SK-MEL-5 (cell line): ENCODE results near the gene MEN1. TPM values are rescaled to one million over a fixed set of nuclear protein-coding genes. Genes with fewer than 3 reads are reported as not detected.

Experiments
- DNase-seq: peaks from one replicate; pipeline ENCODE4 v3.0.0-alpha.2; 2016; ENCODE audit warnings: low read depth, low spot score
- in situ Hi-C: cut with HindIII; loops from 2 replicates; pipeline ENCODE4 v1.10.0; 2016; ENCODE audit warnings: low sequenced_read_pairs, high pct_unique_total_duplicates, low pct_unique_long_range_greater_than_20kb
- polyA plus RNA-seq, 2 experiments: library from polyadenylated mRNA; depleted of rRNA; stranded (reverse); fragments of >200 nt; gene quantifications; 2 replicates each; pipeline ENCODE4 v1.2.3, GENCODE V29; 2015
- total RNA-seq: library from RNA; depleted of rRNA; stranded (reverse); fragments of >200 nt; shearing (Covaris generic); gene quantifications from 2 replicates; pipeline ENCODE4 v1.2.3, GENCODE V29; 2014; rRNA removed

Gene MEN1
- 8.5 and 9.1 TPM in 2 replicates for total RNA-seq
- polyA plus RNA-seq (2015; cell fraction: cytosol; rRNA removed) = 57.8 and 76.6 TPM in 2 replicates
- polyA plus RNA-seq (2015; cell fraction: nucleus; rRNA removed) = 103 and 107 TPM in 2 replicates

DNA sequence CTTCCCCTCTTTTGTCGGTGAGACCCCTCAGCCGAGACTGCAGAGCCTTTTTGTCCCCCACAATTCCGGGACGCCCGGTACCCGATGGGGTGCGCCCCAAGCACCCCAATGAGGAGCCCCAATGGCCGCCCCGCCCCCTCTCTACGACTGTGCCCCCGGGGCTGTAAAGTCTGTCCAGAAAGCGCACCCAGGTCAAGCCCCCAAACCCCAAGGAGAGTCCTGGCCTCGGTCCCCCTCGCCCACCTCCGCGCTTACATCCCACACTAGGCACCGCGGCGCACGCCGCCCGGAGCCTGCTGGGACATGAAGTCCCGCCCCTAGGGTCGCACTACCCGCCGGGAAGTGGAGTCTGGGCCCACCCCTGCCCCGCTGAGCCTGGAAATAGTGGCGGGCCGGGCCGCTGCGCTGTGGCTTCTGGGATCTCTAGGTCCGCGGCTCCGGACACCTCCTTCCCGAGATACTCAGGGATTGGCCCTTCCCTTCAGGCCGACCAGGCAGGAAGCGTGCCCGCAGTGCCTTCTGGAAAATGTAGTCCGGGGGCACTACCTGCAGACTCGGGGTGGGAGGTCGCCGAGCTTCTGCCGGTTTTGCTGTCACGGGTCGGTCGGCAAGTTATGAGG, at the start of gene MEN1:
Gene MEN1 (minus strand): TSS at position 281 of the 620 bp plus-strand sequence. CDS start 442 bp downstream, outside the sequence.
- in situ Hi-C loops = no loop called here
- peak; percentile 94 for DNase-seq

DNA sequence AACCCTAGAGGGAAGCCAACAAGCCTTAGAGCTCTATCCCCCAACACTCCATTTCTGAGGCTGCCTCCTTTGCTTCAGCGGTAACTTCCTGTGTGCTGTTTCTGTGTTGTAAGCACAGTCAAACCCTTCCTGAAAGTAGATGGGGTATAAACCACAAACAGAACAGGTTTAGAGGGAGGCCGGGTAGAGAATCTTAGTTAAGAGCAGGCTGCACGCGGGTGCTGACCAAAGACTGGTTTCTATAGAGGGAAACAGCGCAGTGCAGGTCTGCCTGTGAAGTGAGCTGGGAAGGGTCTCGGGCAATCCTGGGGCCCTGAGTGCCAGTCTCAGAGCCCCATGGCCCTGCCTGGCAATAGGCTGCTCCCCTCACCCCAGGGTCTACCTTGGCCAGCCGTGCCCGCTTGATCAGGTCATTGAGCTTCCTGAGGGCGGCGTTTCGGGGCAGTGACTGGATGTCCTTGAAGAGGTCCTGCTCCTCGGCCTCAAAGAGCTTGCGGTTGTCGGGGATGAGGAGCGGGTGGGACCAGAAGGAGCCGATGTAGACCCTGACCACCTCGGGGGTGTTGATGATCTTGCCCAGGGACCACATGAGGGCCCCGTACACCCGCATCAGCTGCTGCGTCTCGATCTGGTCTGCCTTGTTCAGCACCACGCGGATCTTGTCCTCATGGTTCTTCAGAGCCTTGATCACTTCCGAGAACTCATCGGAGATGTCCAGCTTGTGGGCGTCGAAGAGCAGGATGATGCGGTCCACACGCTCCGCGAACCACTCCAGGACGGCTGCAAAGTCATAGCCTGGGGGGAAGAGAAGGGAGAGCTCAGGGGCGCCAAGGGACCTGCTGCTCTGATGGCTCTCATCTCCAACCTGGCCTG, 49.4 kb upstream of the MEN1 start:
- in situ Hi-C loops = no loop called here
- no peak for DNase-seq

DNA sequence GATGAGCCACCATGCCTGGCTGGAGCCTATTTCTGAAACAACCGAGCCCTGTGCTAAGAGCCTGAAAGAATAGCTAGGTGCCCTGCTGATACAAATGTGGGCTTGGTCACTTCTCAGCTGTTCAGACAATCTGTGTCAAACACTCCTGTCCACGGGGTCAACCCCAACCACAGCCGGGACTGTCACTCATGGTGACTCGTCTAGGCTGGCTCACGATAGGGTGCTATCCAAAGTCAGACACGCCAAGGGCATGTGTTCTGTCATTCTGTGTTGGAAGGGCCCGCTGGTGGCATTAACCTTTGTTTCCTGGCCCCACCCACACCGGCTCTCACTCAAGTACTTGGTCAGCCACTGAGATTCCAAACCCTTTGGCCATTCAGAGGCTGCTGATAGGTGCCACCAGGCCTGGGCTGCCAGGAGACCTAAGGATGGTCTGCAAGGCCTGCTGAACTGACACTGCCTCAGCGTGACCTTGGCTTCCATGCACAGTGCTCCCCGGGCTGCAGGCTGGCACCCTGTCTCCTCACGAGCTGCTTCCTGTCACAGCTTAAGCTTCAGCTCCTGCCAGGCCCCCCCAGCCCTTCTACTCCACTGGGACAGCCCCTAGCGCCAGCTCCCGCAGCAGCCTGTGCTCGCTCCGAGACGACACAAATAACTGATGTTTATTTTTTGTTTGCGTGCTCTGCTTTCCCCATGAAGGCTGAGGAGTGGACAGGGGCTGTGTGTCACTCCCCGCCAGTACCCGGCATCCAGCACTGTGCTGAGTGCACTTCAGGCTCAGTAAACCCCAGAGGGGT, 48.3 kb upstream of the MEN1 start:
- in situ Hi-C loops = no loop called here
- no peak for DNase-seq

- in situ Hi-C loops = no loop called here
These were observed 47.1 kb upstream of the MEN1 start for GRCh38 chr11:64857485-64857884.

GRCh38 chr11:64856382-64857227, 46.3 kb upstream of the MEN1 start:
- in situ Hi-C loops = no loop called here
- no peak for DNase-seq

More at GRCh38 chr11:64857485-64857884, 47.1 kb upstream of the MEN1 start:
- DNase-seq = no peak

DNA sequence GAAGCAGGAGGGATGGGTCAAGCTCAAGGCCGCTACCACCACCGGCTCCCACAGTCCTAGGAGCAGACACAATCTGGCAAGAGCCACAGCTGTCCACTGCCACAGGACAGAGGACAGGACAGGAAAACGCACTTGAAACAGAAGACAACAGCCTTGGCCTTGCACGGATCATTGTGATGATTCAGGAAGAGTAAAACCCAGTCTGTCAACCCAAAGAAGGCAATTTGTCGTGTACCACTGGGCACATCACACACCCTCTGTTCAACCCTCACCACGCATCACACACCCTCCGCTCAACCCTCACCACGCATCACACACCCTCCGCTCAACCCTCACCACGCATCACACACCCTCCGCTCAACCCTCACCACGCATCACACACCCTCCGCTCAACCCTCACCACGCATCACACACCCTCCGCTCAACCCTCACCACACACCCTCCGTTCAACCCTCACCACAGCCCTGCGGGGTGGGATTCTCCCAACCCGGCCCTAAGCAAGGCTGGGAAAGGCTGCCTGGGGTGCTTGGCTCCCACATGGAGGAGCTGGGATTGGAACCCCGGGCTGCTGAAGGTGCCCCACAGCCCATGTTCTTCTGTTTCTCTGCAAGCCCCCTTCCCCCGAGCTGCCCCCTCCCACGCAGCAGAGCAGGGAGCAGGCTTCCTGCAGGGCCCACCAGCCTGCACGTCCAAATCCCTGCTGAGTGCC, 45.4 kb upstream of the MEN1 start:
- DNase-seq = no peak
- in situ Hi-C loops = no loop called here

- in situ Hi-C loops = no loop called here
- DNase-seq = no peak
These were observed 44.5 kb upstream of the MEN1 start for GRCh38 chr11:64854534-64855502.

DNA sequence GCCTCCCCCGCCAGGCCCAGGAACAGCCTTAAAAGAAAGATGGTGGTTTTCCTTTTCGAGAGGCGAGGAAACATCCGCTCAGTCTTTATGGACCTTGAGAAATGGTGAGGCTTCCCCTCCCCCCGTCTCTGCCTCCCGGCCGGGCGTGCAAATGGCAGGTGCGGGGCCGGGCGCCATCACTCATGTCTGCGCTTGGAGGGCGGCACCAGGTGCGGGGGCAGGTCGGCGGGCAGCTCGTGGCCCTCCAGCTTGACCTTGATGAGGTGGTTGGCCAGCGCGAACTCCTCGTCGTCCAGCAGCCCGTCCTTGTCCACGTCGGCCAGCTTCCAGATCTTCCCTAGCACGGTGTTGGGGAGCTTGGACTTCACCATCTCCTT, 43.8 kb upstream of the MEN1 start:
- DNase-seq = no peak
- in situ Hi-C loops = no loop called here

- in situ Hi-C loops = no loop called here
- no peak for DNase-seq
These were observed 43.4 kb upstream of the MEN1 start for GRCh38 chr11:64853709-64854108.

DNA sequence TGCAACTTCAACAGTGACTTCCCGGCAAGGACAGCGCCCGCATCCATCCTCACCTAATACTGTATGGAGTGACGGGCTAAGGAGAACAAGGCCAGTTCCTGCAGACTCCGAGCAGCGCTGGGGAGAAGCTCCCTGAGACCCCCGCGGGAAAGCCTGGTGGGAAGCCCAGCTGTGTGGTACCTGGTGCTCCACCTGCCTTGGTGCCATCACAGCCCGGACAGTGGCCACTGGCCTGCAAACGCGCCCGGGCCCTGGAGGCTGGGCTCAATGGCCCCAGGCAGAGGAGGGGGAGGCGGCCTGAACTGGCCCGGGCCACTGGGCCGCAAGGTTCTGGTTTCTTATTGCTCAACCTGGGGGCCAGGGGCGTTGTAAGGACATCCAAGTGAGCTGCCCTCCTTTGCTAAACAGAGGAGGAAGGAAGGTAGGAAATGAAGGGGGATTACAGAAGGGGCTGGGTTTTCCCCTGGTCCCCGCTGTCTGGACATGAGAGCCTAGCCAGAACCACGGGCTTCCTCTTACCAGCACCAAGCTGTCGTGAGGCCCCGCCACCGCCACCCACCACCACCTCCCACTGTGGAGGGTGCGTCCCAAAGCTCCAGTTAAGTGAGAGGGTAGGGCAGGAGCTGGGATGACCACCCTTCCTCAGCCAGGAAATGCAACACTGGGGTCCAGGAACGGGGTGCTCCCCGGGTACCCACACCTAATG, 42.6 kb upstream of the MEN1 start:
- no peak for DNase-seq
- in situ Hi-C loops = no loop called here

GRCh38 chr11:64851831-64852351, 41.5 kb upstream of the MEN1 start:
- DNase-seq = no peak
- in situ Hi-C loops = no loop called here

DNA sequence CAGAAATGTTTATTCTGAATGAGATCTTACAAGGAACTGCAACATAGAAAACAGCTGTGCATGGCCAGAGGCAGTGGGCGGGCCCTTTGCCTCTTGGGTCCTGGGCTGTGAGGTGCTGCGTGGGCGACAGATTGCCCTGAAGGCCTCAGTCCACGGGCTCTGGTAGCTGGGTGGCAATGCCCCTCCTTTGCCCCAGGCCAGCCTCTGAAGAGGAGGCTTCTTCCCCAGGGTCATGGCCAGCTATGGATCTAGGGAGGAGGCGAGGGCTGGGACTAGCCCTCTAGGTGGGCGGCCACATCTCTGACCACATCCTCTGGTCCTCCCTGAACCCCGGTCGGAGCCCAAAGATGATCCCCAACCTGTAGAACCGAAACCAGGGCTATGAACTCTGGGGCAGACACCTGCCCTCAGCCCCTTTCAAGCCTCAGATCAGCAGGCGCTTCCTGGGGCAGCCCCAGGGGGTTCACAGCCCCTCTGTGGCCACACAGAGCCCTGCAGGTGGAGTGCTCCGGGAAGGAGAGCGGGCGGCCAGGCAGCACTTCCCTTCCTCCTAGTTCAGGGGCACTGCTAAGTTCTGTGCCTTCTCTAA, 40.7 kb upstream of the MEN1 start:
- in situ Hi-C loops = no loop called here
- no peak for DNase-seq

GRCh38 chr11:64849598-64850356, 39.4 kb upstream of the MEN1 start:
- DNase-seq = no peak
- in situ Hi-C loops = no loop called here
